ENCODE results near the gene GOPC. TPM values are rescaled to one million over a fixed set of nuclear protein-coding genes. Genes with fewer than 3 reads are reported as not detected.

Gene GOPC
- total RNA-seq, 2 experiments from 2014 or later, result 20.1 to 29.1 TPM

DNA sequence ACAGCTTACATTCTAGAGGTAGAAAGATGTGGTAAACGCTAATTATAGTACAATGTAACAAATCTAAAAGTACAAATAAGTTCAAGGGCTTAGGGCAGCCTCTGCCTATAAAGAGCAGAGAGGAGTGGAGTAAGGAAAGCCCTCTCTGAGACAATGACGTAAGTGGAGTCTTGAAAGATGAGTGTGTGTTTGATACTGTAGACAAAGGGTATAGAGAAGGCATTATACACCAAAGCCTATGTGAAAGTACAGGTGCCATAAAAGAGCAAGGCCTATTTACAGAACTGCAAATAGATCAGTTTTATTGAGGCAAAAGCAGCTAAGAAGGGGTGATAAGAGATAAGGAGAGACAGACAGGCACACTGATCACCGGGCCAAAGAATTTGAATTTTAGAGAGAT, 10.9 kb downstream of the GOPC start:
- Histone ChIP-seq H3K4me2 (ENCODE audit: low read length) (no peak overlapping the region), H3K79me2 (ENCODE audit: insufficient read depth, low read depth, low read length) (peaks cover 74% of the 10 kb centered on the region), H3K4me1 (ENCODE audit: insufficient read depth, low read length, poor library complexity, severe bottlenecking) (peaks cover 12% of the 10 kb centered on the region), H2AFZ (ENCODE audit: low read length) (no peak overlapping the region), H3K27ac (ENCODE audit: low read depth, low read length, poor library complexity, severe bottlenecking) (no peak overlapping the region), H3K4me3 (ENCODE audit: low read depth, low read length, poor library complexity, severe bottlenecking) (no peak overlapping the region), H3K36me3 (ENCODE audit: insufficient read depth, low read length) (peaks cover 55% of the 10 kb centered on the region), H3K9me3 (ENCODE audit: low read length) (no peaks in the 10 kb centered on the region), H4K20me1 (ENCODE audit: insufficient read depth, low read length) (no peaks in the 10 kb centered on the region), H3K9me2 (ENCODE audit: insufficient read depth, low read length) (no peaks in the 10 kb centered on the region)
- POLR2A ChIA-PET, result interaction anchor here (0.6 kb wide), 2 partner anchors 123 to 882 kb away, joined by 3 to 4 read pairs; no protein-coding TSS in a partner anchor
- BruUV-seq (replicated peaks), result no TSS peak
- CTCF ChIA-PET (ENCODE audit: unreplicated experiment), result no interaction called here
- TF ChIP-seq EZH2phosphoT487 (IDR thresholded peaks at IDR 0.05; ENCODE audit: borderline replicate concordance, low read depth, low read length), result no peak
- TF ChIP-seq, protein P1, sequence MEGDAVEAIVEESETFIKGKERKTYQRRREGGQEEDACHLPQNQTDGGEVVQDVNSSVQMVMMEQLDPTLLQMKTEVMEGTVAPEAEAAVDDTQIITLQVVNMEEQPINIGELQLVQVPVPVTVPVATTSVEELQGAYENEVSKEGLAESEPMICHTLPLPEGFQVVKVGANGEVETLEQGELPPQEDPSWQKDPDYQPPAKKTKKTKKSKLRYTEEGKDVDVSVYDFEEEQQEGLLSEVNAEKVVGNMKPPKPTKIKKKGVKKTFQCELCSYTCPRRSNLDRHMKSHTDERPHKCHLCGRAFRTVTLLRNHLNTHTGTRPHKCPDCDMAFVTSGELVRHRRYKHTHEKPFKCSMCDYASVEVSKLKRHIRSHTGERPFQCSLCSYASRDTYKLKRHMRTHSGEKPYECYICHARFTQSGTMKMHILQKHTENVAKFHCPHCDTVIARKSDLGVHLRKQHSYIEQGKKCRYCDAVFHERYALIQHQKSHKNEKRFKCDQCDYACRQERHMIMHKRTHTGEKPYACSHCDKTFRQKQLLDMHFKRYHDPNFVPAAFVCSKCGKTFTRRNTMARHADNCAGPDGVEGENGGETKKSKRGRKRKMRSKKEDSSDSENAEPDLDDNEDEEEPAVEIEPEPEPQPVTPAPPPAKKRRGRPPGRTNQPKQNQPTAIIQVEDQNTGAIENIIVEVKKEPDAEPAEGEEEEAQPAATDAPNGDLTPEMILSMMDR (conservative IDR thresholded peaks at IDR 0.05; ENCODE audit: low read length), result no peak
- intact Hi-C loops (cut with micrococcal nuclease; ENCODE audit: unreplicated experiment), result no loop called here
- DNase-seq (ENCODE audit: low spot score), result no peak

DNA sequence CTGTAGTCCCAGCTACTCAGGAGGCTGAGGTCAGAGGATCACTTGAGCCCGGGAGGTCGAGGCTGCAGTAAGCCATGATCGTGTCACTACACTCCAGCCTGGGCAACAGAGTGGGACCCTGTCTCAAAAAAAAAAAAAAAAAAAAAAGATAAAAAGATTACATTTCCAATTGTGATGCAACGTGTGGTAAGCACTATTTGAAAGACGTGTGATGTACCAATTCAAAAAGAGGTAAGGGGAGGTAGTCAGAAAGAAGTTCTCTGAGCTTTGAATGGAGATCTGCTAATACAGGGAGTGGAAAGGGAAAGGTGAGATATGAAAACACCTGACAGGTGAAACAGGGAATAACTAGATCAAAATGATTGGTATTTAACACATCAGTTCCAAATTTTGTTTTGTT, 11.9 kb downstream of the GOPC start:
- no peak overlapping the region for H3K4me3 ChIP-seq (ENCODE audit: low read depth, low read length, poor library complexity, severe bottlenecking)
- H3K36me3 ChIP-seq (ENCODE audit: insufficient read depth, low read length), result peaks cover 59% of the 10 kb centered on the region
- no peaks in the 10 kb centered on the region for H4K20me1 ChIP-seq (ENCODE audit: insufficient read depth, low read length)
- BruUV-seq (replicated peaks), result no TSS peak
- CTCF ChIA-PET (ENCODE audit: unreplicated experiment), result interaction anchor here (2.1 kb wide), 1 partner anchor 13 kb away, joined by 7 read pairs; the partner anchor contains the start of gene GOPC
- TF ChIP-seq, protein P1 (conservative IDR thresholded peaks at IDR 0.05; ENCODE audit: low read length), result no peak
- no peak for TF ChIP-seq EZH2phosphoT487 (IDR thresholded peaks at IDR 0.05; ENCODE audit: borderline replicate concordance, low read depth, low read length)
- intact Hi-C loops (cut with micrococcal nuclease; ENCODE audit: unreplicated experiment), result no loop called here
- DNase-seq (ENCODE audit: low spot score), result no peak
- H3K27ac ChIP-seq (ENCODE audit: low read depth, low read length, poor library complexity, severe bottlenecking), result no peak overlapping the region
- H3K9me3 ChIP-seq (ENCODE audit: low read length), result 0 out of 2 replicates have a peak, but pooled peaks cover 4% of the 10 kb centered on the region
- POLR2A ChIA-PET, result interaction anchor here (0.6 to 0.7 kb wide), 3 partner anchors 124 to 1236 kb away, joined by 3 to 5 read pairs (median 4); no protein-coding TSS in a partner anchor
- peaks cover 12% of the 10 kb centered on the region for H3K4me1 ChIP-seq (ENCODE audit: insufficient read depth, low read length, poor library complexity, severe bottlenecking)
- no peak overlapping the region for H2AFZ ChIP-seq (ENCODE audit: low read length)
- peaks cover 73% of the 10 kb centered on the region for H3K79me2 ChIP-seq (ENCODE audit: insufficient read depth, low read depth, low read length)
- no peaks in the 10 kb centered on the region for H3K9me2 ChIP-seq (ENCODE audit: insufficient read depth, low read length)
- no peak overlapping the region for H3K4me2 ChIP-seq (ENCODE audit: low read length)

- CTCF ChIA-PET (ENCODE audit: unreplicated experiment), result no interaction called here
- no peak overlapping the region for H2AFZ ChIP-seq (ENCODE audit: low read length)
- H4K20me1 ChIP-seq (ENCODE audit: insufficient read depth, low read length), result no peaks in the 10 kb centered on the region
- peaks cover 44% of the 10 kb centered on the region for H3K79me2 ChIP-seq (ENCODE audit: insufficient read depth, low read depth, low read length)
- H3K27ac ChIP-seq (ENCODE audit: low read depth, low read length, poor library complexity, severe bottlenecking), result no peak overlapping the region
- no peaks in the 10 kb centered on the region for H3K9me2 ChIP-seq (ENCODE audit: insufficient read depth, low read length)
- POLR2A ChIA-PET, result interaction anchor here (0.6 to 2.6 kb wide), 12 partner anchors 9 to 346 kb away, joined by 3 to 18 read pairs (median 4); partner anchors contain the start of gene GOPC
- TF ChIP-seq EZH2phosphoT487 (IDR thresholded peaks at IDR 0.05; ENCODE audit: borderline replicate concordance, low read depth, low read length), result no peak
- TF ChIP-seq, protein P1 (conservative IDR thresholded peaks at IDR 0.05; ENCODE audit: low read length), result no peak
- H3K4me3 ChIP-seq (ENCODE audit: low read depth, low read length, poor library complexity, severe bottlenecking), result no peak overlapping the region
- peaks cover 83% of the 10 kb centered on the region for H3K36me3 ChIP-seq (ENCODE audit: insufficient read depth, low read length)
- no TSS peak for BruUV-seq (replicated peaks)
- peaks cover 25% of the 10 kb centered on the region; the same call in 1 of the 2 replicates for H3K9me3 ChIP-seq (ENCODE audit: low read length)
- H3K4me1 ChIP-seq (ENCODE audit: insufficient read depth, low read length, poor library complexity, severe bottlenecking), result no peaks in the 10 kb centered on the region
- no peak for DNase-seq (ENCODE audit: low spot score)
- H3K4me2 ChIP-seq (ENCODE audit: low read length), result no peak overlapping the region
- intact Hi-C loops (cut with micrococcal nuclease; ENCODE audit: unreplicated experiment), result no loop called here
Observed at GRCh38 chr6:117585647-117586046, 16.7 kb downstream of the GOPC start.
